Kidney capillary endothelial cell (primary cell): ENCODE measurements around the gene ANOS1.
A peak's percentile ranks its signal among the peaks of the same experiment; 100 is the strongest.

Source experiments
- DNase-seq: peaks from one replicate; pipeline ENCODE4 v3.0.0-alpha.2; 2018; ENCODE audit warnings: low spot score

Gene ANOS1

DNA sequence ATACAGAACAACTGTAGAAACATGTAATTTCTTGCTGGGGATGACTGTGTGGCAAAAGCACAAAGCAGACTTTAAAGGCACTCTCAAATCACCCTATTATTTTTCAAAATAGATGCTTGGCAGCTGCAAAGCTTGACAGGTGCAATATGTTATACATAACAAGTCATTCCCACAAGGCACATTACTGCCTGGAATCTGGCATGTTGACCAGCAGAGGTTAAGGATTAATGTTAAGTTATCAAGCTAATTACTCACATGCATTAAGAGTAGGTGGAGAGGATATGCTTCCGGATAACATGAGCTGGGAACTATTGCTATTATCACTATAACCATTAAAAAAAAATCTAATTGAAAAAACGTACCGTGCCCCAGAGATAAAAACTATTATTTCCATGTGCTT lies 17.8 kb downstream of the ANOS1 start:
- no peak for DNase-seq

DNA sequence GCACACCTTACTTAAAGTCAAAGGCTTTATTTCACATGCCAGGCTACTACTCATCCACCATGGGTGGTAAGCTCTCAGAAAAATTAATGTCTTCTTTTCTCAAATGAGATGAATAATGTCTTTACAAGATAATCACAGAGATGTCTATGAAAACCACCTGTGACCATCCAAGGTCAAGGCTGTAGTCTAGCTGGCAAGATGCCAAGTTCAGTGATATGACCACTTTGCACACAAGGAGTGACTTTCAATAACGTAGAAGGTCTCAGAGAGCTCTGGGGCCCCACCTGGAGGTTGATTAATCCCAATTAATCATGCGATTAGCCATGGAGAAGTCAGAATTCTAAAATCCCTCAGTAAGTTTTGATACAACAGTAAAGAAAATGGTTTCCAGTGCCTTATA lies 20.5 kb downstream of the ANOS1 start:
- no peak for DNase-seq

DNA sequence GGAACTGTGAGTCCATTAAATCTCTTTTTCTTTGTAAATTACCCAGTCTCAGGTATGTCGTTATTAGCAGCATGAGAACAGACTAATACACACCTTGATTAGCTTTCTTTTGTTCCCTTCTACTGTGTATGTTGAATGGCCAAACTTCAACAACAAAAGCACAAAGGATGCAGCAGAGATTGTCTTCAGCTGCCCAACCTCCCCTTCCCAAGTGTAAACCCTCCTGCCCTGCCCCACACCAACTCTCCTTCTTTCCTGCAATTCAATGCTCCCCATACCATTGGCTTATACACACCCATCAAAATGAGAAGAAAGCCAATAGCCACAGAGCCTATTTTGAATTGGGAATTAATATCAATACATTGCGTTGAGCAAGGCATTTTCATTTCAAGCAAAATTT lies 27.8 kb downstream of the ANOS1 start:
- DNase-seq: no peak

DNA sequence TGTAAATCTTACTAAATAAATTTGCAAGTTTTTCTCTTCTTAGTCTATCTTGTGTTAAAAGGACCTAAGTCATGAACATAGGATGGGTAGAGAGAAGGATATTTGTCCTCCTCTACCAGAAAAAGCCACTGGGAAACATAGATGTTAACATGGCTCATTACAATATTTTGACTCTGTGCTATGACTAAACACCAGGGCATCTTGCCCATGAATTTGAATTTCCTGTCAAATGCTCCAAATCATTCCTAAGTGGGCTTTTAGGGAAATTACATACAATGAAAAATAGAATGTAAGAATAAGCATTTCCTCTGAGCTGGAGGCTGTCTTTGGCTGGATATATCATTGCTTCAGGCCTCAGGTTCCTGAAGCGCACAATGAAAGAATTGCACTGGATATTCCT lies 39.1 kb downstream of the ANOS1 start:
- DNase-seq: peak; percentile 21

DNA sequence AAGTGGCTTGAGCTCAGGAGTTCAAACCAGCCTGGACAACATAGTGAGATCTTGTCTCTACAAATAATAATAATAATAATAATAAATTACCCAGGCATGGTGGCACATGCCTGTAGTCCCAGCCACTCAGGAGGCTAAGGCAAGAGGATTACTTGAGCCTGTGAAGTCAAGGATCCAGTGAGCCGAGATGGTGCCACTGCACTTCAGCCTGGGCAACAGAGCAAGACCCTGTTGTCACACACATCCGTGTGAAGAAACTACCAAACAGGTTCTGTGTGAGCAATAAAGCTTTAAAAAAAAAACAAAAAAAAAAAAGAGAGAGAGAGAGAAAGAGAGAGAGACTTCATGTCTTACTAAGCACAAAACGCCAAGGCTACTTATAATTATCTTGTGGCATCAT lies 42.5 kb downstream of the ANOS1 start:
- DNase-seq: no peak

DNA sequence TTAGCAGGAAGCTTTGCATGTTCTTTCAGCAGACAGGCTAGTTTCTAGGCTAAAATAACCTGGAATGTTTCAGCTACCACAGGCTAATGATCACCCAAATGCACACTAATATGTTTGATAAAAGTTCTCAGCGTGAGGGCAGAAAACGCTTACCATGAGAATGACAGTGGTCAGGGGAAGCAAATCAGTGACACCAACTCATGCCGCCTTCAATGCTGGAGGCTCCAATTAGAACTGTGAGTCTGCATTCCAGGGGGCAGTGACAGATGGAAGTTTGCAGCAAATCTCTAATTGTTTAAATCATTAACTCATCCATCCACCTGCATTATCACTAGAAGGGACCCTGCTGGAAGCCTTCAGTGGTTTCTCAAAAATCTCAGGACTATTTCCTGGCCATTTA lies 43.2 kb downstream of the ANOS1 start:
- no peak for DNase-seq

DNA sequence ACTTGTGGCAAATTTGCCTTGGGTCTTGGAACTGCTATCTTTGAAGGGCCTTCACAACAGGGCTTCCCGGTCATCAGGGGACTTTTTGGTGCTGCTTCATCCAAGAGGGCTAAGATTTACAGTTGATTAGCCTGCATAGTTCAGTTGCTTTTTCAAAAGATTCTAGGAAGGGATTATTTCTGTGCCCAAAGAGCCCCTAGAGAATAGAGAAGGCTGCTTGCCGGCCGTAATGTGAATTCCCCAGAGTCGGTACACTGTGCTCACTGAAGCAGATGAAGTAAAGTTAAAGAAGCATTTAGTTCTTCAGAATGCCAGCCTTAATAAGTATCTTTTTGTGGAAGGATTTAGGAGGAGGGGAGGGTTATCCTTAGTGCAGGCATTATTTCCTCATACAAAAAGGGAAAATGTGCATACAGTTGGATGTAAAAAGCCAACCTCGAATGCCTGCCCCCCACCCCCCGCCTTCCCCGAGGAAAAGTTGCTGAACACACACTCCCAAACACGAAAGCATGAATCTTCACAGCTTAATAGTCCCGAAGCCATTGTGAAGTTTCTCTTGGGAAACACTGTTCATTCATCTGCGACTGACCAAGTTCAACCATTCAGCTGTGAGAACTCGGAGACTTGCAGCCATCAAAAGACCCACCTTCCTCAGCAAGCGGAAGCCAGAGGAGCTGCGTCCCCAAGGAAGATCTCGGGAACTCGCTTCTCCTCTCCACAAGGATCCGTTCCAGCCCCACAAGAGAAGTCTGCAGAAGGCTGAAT lies 47.6 kb downstream of the ANOS1 start:
- no peak for DNase-seq

DNA sequence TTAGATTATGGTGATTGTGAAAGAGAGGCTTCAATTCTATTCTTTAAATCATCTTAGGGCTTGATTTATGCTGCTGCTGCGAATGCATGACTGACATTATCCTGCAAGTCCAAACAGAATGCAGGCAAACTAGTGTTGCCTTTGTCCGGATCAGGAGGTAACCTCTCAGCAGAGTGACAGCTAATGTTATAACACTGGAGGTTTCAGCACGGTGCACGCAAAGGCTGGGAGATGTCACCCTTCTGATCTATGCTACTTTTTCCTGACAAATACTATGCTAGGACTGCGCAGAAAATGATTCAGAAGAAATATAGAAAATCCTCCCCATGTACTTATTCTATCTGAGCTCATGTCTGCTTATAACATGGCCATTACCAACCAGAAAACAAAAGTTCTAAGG lies 48.2 kb downstream of the ANOS1 start:
- no peak for DNase-seq

DNA sequence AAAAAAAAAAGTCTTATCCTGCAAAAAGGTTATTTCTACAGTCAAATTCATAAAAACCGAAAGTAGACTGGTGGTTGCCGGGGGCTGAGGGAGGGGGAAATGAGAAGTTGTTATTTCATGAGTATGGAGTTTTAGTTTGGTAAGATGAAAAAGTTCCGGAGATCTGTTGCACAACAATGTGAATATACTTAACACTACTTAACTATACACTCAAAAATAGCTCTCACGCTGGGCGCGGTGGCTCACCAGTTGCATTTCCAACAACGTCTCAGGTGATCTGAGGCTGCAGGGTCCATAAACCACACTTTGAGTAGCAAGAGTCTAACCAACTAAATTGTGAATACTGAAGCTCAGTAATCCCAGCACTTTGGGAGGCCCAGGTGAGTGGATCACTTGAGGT lies 52.4 kb downstream of the ANOS1 start:
- DNase-seq: no peak

DNA sequence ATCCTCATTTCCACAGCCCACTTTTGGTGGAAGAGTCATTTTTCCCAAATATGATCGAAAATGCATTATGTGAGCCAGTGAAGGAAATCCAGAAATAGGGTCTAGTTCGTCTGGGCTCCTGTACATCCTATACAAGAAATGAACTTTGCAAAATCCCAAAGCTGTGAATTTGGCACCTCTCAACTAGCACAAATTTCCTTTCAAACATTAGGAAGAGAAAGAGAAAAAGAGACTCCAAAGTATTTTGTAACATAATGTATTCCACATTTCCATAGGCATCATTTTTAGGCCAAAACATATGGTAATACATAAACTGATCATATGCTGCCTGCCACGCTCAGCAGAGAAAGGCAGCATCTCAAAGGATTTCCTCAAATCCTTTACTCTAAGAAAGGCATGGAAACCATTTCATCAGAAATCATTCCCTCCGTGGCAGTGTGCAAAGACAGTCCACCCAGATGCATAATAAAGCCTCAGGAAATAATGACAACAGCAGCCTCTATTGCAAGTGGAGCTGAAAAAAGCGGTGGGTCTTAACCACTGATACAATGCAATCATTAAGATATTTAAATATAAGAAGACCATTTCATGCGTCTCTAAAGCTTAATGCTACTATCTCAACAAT lies 56.8 kb downstream of the ANOS1 start:
- DNase-seq: no peak

DNA sequence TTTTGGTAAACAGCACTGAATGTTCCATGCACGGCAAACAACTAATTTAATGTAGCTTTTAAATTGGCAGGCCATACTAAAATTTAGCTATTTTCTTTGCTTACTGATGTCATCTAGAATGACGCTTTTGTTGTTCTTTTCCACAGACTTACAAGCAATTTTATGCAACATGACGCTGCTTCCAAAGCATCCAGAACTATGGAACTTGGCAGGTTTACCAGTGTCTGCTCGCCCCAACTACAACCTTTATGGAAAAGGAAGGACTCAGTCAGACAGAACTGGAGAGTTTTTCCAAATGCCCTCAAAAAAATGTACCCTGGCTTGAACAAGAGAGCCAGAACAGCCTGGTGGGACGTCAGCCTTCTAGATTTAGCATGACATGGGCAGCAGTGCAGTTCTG lies 58.7 kb downstream of the ANOS1 start:
- DNase-seq: no peak

DNA sequence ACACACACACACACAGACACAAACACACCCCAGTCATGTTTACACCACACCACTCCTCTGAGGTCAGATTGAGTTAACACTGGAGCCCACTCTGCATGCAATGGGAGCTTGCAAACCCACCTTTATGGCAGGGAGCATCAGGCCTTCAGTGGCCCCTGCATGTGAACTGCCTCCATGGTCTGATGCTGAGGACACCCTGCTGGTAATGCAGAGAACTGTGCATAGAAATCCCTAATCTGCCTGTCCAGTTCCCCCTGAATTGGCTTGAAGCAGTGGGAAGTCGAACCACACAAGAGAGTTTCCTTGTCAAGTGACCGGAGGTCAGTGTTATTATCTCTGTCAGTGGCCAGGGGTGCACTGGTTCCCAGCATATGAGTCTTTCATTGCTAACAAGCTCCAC lies 59.8 kb downstream of the ANOS1 start:
- DNase-seq: no peak

DNA sequence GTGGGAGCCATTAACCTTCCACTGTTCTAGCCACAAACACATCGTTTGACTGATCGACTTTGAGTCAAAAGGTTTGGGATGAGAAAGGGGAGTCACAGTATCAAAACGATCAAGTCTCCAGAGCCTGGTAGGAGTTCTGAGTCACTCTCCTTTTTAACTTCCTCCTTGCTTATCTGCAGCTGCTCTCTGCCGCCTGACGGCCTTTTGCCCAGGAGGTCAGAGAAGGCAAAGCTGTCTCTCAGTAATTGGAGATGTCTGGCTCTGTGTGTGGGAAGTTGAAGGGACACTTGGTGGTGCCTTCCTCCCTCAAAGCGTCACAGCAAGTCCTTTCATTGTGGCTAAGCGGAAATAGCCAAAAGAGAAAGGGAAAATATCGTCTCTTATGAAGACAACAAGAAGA lies 63.1 kb downstream of the ANOS1 start:
- DNase-seq: peak; percentile 3

DNA sequence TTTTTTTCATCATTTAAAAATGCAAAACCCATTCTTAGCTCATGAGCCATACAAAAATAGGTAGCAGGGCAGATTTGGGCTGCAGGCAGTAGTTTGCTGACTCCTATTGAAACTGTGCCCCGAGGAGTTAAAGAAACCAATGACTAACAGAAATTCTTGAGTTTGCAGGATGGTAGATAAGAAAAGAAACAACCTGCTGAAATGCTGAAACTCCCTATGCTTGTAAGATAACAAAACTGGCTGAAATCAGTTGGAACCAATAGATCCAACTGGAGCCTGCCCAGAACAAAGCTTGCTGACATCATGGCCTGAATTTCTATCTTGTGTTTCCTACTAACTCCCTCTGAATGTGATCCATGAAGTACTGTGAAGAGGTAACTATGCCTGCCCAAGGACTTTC lies 68.6 kb downstream of the ANOS1 start:
- DNase-seq: no peak

DNA sequence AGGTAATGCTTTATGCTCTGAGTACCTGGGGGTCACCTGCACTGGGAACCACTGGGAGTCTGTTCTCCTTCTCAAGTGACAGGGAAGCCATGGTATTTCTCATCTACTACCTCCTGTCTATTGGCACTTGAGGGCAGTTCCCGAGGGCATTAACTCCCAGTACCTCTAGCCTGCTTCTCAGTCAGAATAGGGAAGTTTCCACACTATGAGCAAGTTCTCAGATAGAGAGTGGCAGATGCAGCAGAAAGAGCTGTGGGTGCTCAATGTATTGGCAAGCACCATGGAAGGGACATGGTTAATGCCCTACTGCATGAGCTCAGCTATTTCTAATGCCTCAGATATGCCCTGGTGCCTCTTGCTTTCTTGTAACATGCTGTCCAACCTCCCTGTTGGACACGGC lies 74.1 kb downstream of the ANOS1 start:
- DNase-seq: no peak

DNA sequence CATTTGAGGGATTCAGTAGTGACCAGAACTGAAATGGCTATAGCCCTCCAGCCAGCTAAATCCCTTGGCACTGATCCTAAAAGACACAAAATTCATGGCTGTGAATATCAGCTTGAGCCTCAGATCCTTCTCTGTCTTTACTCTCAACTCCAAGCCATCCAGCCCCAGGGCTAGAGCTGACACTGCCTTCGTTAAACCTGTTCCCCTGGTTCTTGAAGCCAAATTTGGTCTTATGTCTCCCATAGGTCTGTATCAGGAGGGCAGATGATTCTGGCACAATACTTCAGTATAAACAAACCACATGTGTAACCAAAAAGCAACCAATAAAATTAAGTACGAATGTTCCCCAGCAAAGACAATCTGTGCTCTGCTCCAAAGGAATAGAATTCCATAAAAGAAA lies 78.0 kb downstream of the ANOS1 start:
- DNase-seq: no peak

DNA sequence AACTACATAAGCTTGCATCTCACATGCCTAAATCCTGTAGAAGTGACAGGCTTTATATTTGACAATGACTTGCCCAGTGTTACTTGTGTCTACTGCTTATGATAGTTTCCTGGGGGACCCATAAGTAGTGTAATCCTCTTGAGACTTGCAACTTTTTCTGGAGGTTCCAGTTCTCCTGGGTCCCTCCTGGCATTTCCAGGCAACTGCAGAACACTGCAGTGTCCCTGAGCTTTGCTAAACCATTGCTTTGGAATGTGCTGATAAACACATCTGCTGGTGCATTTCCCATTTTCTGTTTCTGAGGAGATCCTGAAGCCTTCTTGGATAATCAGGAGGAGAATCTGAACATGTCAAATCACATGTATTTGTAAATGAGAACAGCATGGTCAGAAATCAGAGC lies 82.0 kb downstream of the ANOS1 start:
- DNase-seq: no peak

DNA sequence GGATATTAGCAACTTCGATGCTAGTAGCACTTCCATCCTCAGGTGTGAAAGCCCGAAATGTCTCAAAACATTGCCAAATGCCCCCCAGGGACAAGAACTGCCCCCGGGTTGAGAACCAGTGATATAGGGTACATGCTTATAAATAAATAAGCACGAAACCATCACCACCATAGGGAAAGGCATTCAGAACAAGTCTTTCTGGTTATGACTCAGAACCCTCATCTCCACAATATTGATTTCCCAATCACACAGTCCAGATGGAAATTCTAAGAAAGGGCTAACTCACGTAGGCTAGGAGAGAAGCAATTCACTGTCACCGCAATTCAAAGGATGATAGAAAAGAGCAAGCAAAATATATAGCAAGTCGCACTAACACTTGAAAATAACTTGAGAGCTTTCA lies 84.8 kb downstream of the ANOS1 start:
- no peak for DNase-seq

DNA sequence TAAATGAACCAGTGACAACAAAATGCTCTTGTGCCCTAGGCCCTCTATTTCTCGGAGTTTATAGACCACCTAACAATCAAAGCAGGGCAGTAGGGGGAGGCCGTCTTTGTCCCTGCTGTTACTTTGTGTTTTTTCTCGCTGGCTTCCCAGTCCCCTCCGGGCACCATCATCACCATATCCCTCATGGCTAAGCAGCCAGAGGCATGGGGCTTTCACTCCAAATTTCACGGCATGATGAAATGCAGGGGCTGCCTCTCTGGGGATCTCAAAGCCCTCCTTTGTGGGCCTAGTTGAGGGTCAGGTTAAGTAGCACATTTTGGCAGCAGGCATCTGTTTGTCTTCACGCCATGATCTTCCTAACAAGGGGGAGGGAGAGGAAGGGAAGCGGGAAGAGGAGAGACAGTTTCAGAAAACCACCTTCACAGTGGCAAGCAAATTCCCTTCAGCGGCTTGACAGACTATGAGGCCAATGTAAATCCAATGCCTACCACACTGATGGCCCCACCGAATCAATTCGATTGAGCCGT lies 91.9 kb downstream of the ANOS1 start:
- DNase-seq: no peak

DNA sequence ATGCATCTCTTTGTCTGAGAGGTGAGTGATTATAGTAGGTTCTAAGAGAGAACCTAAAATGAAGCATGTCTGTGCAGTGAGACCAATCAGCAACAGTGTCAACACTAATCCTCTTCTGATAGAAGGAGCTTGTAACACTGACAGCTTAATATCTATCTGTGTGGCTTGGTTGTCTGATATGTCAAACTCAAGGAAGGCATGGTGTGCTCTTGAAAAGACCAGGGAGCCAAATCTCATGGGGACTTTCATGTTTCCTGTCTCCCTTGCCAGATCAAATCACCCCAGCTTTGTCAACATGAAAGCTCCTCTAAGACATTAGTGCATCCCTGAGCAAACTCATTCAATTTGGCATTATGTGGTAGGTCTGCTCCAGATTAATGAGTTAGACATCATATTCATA lies 95.4 kb downstream of the ANOS1 start:
- DNase-seq: no peak

DNA sequence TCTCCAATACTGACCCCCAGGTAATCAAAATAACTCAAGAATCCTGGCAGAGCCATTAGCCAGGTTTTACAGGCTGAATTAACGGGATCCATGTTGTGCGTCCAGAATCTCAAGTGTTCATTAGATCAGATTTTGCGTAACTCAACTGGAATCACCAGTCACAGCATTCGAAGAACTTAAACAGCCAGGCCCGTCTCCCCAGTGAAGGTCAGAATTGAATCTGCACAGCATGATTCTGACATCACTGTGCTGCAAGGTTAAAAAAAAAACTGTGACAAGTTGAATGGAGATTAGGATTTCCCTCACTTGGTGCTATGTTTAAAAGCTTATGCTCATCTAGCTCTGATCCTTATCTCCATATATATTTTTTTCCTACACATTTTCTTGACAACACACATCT lies 96.1 kb downstream of the ANOS1 start:
- no peak for DNase-seq

DNA sequence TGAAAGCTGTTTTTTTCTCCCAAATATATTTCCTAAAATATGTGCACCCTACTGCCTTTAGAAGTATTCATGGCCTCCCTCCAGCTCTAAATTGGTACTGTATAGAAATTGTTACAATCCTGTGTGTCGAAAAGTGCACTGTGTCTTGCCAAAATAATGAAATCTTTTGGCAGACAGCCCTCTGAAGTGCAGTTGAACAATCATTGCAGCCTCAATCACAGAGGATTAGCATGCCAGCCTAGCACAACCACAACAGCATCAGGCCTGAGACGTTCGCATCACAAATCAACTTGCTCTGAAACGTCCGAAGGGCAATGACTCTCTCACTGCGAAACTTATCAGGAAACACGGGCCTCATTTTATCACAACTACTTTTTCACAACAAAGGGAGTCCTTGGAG lies 99.0 kb downstream of the ANOS1 start:
- no peak for DNase-seq

DNA sequence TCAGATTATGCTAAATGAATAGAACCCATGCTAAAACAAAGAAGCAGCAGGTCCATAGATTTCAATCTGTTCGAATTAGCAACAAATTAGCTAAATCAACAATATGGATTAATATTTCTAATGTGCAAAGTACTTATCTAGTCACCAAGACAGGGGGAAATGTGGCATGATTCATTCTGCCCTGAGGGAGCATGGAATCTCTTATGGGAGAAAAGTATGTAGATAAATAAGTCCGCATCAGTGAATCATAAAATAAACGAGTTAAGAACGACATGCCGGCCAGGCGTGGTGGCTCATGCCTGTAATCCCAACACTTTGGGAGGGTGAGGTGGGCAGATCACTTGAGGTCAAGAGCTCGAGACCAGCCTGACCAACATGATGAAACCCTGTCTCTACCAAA lies 102.1 kb downstream of the ANOS1 start:
- DNase-seq: no peak

DNA sequence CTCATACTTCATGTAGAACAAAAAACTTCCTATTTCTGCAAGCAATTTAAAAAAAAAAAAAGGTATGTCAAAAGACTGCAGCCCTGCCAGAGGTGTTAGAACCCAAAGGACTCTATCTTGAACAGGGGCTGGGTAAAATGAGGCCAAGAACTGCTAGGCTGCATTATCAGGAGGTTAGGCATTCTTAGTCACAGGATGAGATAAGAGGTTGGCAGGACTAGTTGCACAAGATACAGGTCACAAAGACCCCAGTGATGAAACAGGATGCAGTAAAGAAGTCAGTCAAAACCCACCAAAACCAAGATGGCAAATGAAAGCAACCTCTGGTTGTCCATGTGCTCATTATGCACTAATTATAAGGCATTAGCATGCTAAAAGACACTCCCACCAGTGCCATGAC lies 104.1 kb downstream of the ANOS1 start:
- no peak for DNase-seq
